Epithelial cell of esophagus (primary cell): ENCODE results near the gene MAP3K2.

Source experiments
- DNase-seq: peaks from one replicate; pipeline ENCODE4 v3.0.0; 2010; ENCODE audit warnings: low read depth
- H3K4me3 ChIP-seq: 2 replicates; pipeline ENCODE4 v1.5.1; 2011; ENCODE audit warnings: mild to moderate bottlenecking, low read length, control low read depth
- CTCF ChIP-seq: IDR thresholded peaks from 2 replicates; pipeline ENCODE4 v1.5.1; 2011; ENCODE audit warnings: low read depth, mild to moderate bottlenecking, low read length, control low read depth, inconsistent platforms; ENCODE audit not compliant: insufficient read depth; ENCODE audit errors: missing control alignments

The MAP3K2 gene

GRCh38 chr2:127428815-127429109 is 41.0 kb upstream of the MAP3K2 start:
- H3K4me3 ChIP-seq: no peak overlapping the region
- DNase-seq: no peak
- no peak for TF ChIP-seq CTCF

- DNase-seq: no peak
- no peak for TF ChIP-seq CTCF
- no peak overlapping the region for H3K4me3 ChIP-seq
Measured at GRCh38 chr2:127428057-127428814, 40.5 kb upstream of the MAP3K2 start.

- DNase-seq: no peak
- TF ChIP-seq CTCF: no peak
- no peak overlapping the region for H3K4me3 ChIP-seq
Measured at GRCh38 chr2:127427376-127428056, 39.7 kb upstream of the MAP3K2 start.

- no peak for DNase-seq
- no peak overlapping the region for H3K4me3 ChIP-seq
- TF ChIP-seq CTCF: no peak
Measured at GRCh38 chr2:127426501-127427354, 39.0 kb upstream of the MAP3K2 start.

DNA sequence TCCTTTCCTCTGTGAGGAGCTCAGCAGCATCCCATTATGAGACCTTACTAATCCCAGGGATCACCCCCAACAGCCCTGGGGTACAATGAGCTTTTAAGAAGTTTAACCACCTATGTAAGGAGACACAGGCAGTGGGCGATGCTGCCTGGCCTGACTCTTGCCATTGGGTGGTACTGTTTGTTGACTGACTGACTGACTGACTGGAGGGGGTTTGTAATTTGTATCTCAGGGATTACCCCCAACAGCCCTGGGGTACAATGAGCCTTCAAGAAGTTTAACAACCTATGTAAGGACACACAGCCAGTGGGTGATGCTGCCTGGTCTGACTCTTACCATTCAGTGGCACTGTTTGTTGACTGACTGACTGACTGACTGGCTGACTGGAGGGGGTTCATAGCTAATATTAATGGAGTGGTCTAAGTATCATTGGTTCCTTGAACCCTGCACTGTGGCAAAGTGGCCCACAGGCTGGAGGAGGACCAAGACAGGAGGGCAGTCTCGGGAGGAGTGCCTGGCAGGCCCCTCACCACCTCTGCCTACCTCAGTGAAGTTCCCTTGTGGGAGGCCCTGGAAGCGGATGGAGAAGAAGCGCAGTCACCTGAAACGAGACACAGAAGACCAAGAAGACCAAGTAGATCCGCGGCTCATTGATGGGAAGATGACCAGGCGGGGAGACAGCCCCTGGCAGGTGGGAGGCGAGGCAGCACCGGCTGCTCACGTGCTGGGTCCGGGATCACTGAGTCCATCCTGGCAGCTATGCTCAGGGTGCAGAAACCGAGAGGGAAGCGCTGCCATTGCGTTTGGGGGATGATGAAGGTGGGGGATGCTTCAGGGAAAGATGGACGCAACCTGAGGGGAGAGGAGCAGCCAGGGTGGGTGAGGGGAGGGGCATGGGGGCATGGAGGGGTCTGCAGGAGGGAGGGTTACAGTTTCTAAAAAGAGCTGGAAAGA is 38.0 kb upstream of the MAP3K2 start:
- no peak overlapping the region for H3K4me3 ChIP-seq
- no peak for TF ChIP-seq CTCF
- DNase-seq: no peak
